Mesendoderm (in vitro differentiated cells): ENCODE results near the gene ERICH6.
"Not testable (repeated sequence)": the region's sequence is repeated elsewhere in the genome, so short reads cannot be mapped to it uniquely, and the experiment has no call there.

Experiments
- DNase-seq: peaks from one replicate; pipeline ENCODE4 v3.0.0; 2013
- H2AK5ac ChIP-seq: 2 replicates; pipeline ENCODE4 v1.6.1; 2013; ENCODE audit warnings: low read length, inconsistent platforms
- H2BK120ac ChIP-seq: 2 replicates; pipeline ENCODE4 v1.6.1; 2013; ENCODE audit warnings: low read depth, mild to moderate bottlenecking, low read length, moderate library complexity, mixed read lengths
- H2BK15ac ChIP-seq: replicated peaks from 2 replicates; pipeline ENCODE4 v1.6.1; 2013; ENCODE audit warnings: low read depth, mild to moderate bottlenecking, moderate library complexity
- H2BK5ac ChIP-seq: 2 replicates; pipeline ENCODE4 v1.6.1; 2013; ENCODE audit warnings: low read length, inconsistent platforms
- H3K18ac ChIP-seq: 2 replicates; pipeline ENCODE4 v1.6.1; 2013; ENCODE audit warnings: mild to moderate bottlenecking, low read length, mixed read lengths
- H3K23ac ChIP-seq: one replicate; pipeline ENCODE4 v1.6.1; 2013; ENCODE audit warnings: low read length
- H3K27ac ChIP-seq: 2 replicates; pipeline ENCODE4 v1.5.1; 2013; ENCODE audit warnings: low read depth, mild to moderate bottlenecking, inconsistent platforms, low read length, moderate library complexity
- H3K27me3 ChIP-seq: 2 replicates; pipeline ENCODE4 v1.6.1; 2013; ENCODE audit warnings: low read length, control low read depth, mild to moderate bottlenecking, inconsistent platforms; ENCODE audit not compliant: insufficient read depth, poor library complexity
- H3K36me3 ChIP-seq: 2 replicates; pipeline ENCODE4 v1.6.1; 2013; ENCODE audit warnings: low read length, inconsistent platforms; ENCODE audit not compliant: control insufficient read depth, insufficient read depth
- H3K4ac ChIP-seq: one replicate; pipeline ENCODE4 v1.6.1; 2013; ENCODE audit warnings: low read depth, mild to moderate bottlenecking, low read length, moderate library complexity
- H3K4me1 ChIP-seq: 2 replicates; pipeline ENCODE4 v1.6.1; 2013; ENCODE audit warnings: low read depth, low read length, inconsistent platforms; ENCODE audit not compliant: control insufficient read depth
- H3K4me2 ChIP-seq: 2 replicates; pipeline ENCODE4 v1.6.1; 2013; ENCODE audit warnings: low read length
- H3K4me3 ChIP-seq: 2 replicates; pipeline ENCODE4 v1.5.1; 2013; ENCODE audit warnings: mild to moderate bottlenecking, low read length
- H3K56ac ChIP-seq: one replicate; pipeline ENCODE4 v1.6.1; 2013; ENCODE audit warnings: low read length
- H3K79me1 ChIP-seq: 2 replicates; pipeline ENCODE4 v1.6.1; 2013; ENCODE audit warnings: low read length, inconsistent platforms
- H3K79me2 ChIP-seq: 2 replicates; pipeline ENCODE4 v1.6.1; 2013; ENCODE audit warnings: mild to moderate bottlenecking, low read length; ENCODE audit not compliant: control insufficient read depth, insufficient read depth
- H3K9ac ChIP-seq: 2 replicates; pipeline ENCODE4 v1.6.1; 2013; ENCODE audit warnings: low read length, inconsistent platforms
- H4K5ac ChIP-seq: one replicate; pipeline ENCODE4 v1.6.1; 2013; ENCODE audit warnings: low read length
- H4K8ac ChIP-seq: one replicate; pipeline ENCODE4 v1.6.1; 2013; ENCODE audit warnings: low read depth, mild to moderate bottlenecking, control low read depth, low read length, moderate library complexity
- WGBS: extraction: QIAGEN DNeasy Blood & Tissue Kit; methylation state at CpG from one replicate; pipeline ENCODE4 v1.1.7; 2013; ENCODE audit warnings: low lambda C conversion rate, missing lambda C conversion rate; ENCODE audit not compliant: insufficient coverage; ENCODE audit errors: extremely low coverage; 5-methylcytosine and 5-hydroxymethylcytosine counted together

ERICH6 gene

GRCh38 chr3:150626148-150626930 is 77.4 kb downstream of the ERICH6 start:
- no peak overlapping the region for H4K5ac ChIP-seq
- H3K27me3 ChIP-seq = no peaks in the 10 kb centered on the region

GRCh38 chr3:150623945-150624344 is 79.8 kb downstream of the ERICH6 start:
- H3K36me3 ChIP-seq = no peaks in the 10 kb centered on the region
- WGBS = no CpG with 5 or more reads among the region's 1 CpG

More at GRCh38 chr3:150626148-150626930, 77.4 kb downstream of the ERICH6 start:
- Histone ChIP-seq H2AK5ac (no peak overlapping the region), H3K4me1 (peaks cover 3% of the 10 kb centered on the region), H2BK120ac (no peak overlapping the region), H3K79me2 (peaks cover 5% of the 10 kb centered on the region), H2BK15ac (no peak overlapping the region), H3K79me1 (peaks cover 2% of the 10 kb centered on the region), H3K9ac (no peak overlapping the region), H4K8ac (no peak overlapping the region), H3K18ac (no peak overlapping the region), H3K4me2 (no peak overlapping the region), H3K4ac (no peak overlapping the region), H2BK5ac (no peak overlapping the region), H3K36me3 (no peaks in the 10 kb centered on the region), H3K23ac (no peak overlapping the region), H3K4me3 (no peak overlapping the region), H3K56ac (no peak overlapping the region), H3K27ac (no peak overlapping the region)
- no peak for DNase-seq
- no CpG with 5 or more reads among the region's 2 CpGs for WGBS

GRCh38 chr3:150622955-150623354 is 80.8 kb downstream of the ERICH6 start:
- H3K27ac ChIP-seq, DNase-seq, H2BK15ac ChIP-seq, H2AK5ac ChIP-seq, H2BK5ac ChIP-seq, H3K9ac ChIP-seq, H3K23ac ChIP-seq, H3K4me1 ChIP-seq, H3K4me3 ChIP-seq, H3K4me2 ChIP-seq, H3K56ac ChIP-seq, H4K8ac ChIP-seq, H3K79me1 ChIP-seq, H3K18ac ChIP-seq, H3K36me3 ChIP-seq, H2BK120ac ChIP-seq, H3K4ac ChIP-seq, H4K5ac ChIP-seq, H3K27me3 ChIP-seq: not testable (repeated sequence)
- H3K79me2 ChIP-seq = peaks cover 18% of the 10 kb centered on the region

More at GRCh38 chr3:150623945-150624344, 79.8 kb downstream of the ERICH6 start:
- no peak overlapping the region for H2BK120ac ChIP-seq
- H3K79me2 ChIP-seq = peaks cover 12% of the 10 kb centered on the region
- no peak overlapping the region for H3K23ac ChIP-seq
- no peak overlapping the region for H3K4ac ChIP-seq
- H2BK5ac ChIP-seq = no peak overlapping the region
- DNase-seq = no peak
- no peak overlapping the region for H3K27ac ChIP-seq
- H3K4me1 ChIP-seq = peaks cover 3% of the 10 kb centered on the region
- H2BK15ac ChIP-seq = no peak overlapping the region
- no peak overlapping the region for H4K5ac ChIP-seq
- H3K27me3 ChIP-seq = no peaks in the 10 kb centered on the region
- no peak overlapping the region for H3K9ac ChIP-seq
- no peak overlapping the region for H3K18ac ChIP-seq
- H3K4me2 ChIP-seq = no peak overlapping the region
- H3K79me1 ChIP-seq = peaks cover 4% of the 10 kb centered on the region
- no peak overlapping the region for H3K56ac ChIP-seq
- no peak overlapping the region for H2AK5ac ChIP-seq
- H4K8ac ChIP-seq = no peak overlapping the region
- no peak overlapping the region for H3K4me3 ChIP-seq

- Histone ChIP-seq H3K4me1 (peaks cover under 1% of the 10 kb centered on the region), H2BK15ac (no peak overlapping the region), H3K27me3 (no peaks in the 10 kb centered on the region), H2BK120ac (no peak overlapping the region), H3K9ac (no peak overlapping the region), H3K4ac (no peak overlapping the region), H3K36me3 (no peaks in the 10 kb centered on the region), H2AK5ac (no peak overlapping the region), H3K4me2 (no peak overlapping the region), H4K5ac (no peak overlapping the region), H3K79me1 (peaks cover 7% of the 10 kb centered on the region), H3K4me3 (no peak overlapping the region), H3K79me2 (peaks cover 27% of the 10 kb centered on the region), H4K8ac (no peak overlapping the region), H3K18ac (no peak overlapping the region), H3K23ac (no peak overlapping the region), H3K56ac (no peak overlapping the region), H3K27ac (no peak overlapping the region), H2BK5ac (no peak overlapping the region)
- WGBS = no CpG with 5 or more reads among the region's 7 CpGs
- DNase-seq = no peak
Observed at GRCh38 chr3:150620002-150620689, 83.6 kb downstream of the ERICH6 start.

GRCh38 chr3:150613709-150614480 is 89.8 kb downstream of the ERICH6 start:
- Histone ChIP-seq H3K27me3 (no peaks in the 10 kb centered on the region), H3K23ac (no peak overlapping the region), H3K4me3 (no peak overlapping the region), H2BK15ac (no peak overlapping the region), H3K36me3 (no peaks in the 10 kb centered on the region), H3K9ac (no peak overlapping the region), H4K8ac (no peak overlapping the region), H3K4me2 (no peak overlapping the region), H3K79me1 (peaks cover 5% of the 10 kb centered on the region), H4K5ac (no peak overlapping the region), H2BK5ac (no peak overlapping the region), H3K4ac (no peak overlapping the region), H3K4me1 (no peaks in the 10 kb centered on the region), H3K18ac (no peak overlapping the region), H2BK120ac (no peak overlapping the region), H3K27ac (no peak overlapping the region), H3K56ac (no peak overlapping the region), H2AK5ac (no peak overlapping the region), H3K79me2 (peaks cover 46% of the 10 kb centered on the region)
- DNase-seq = no peak
- no CpG with 5 or more reads among the region's 2 CpGs for WGBS
